ENCODE measurements around the gene ZC3H12A.

- no peak for TF ChIP-seq EZH2 (IDR thresholded peaks at IDR 0.05; ENCODE audit: borderline replicate concordance)
- TF ChIP-seq, protein P1, sequence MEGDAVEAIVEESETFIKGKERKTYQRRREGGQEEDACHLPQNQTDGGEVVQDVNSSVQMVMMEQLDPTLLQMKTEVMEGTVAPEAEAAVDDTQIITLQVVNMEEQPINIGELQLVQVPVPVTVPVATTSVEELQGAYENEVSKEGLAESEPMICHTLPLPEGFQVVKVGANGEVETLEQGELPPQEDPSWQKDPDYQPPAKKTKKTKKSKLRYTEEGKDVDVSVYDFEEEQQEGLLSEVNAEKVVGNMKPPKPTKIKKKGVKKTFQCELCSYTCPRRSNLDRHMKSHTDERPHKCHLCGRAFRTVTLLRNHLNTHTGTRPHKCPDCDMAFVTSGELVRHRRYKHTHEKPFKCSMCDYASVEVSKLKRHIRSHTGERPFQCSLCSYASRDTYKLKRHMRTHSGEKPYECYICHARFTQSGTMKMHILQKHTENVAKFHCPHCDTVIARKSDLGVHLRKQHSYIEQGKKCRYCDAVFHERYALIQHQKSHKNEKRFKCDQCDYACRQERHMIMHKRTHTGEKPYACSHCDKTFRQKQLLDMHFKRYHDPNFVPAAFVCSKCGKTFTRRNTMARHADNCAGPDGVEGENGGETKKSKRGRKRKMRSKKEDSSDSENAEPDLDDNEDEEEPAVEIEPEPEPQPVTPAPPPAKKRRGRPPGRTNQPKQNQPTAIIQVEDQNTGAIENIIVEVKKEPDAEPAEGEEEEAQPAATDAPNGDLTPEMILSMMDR (IDR thresholded peaks at IDR 0.05; ENCODE audit: poor library complexity): no peak
These were observed 25.5 kb upstream of the ZC3H12A start for GRCh38 chr1:37448691-37449417.
